Measurements from ENCODE around the gene CSTB.

CSTB gene

GRCh38 chr21:43774163-43774562, 1.9 kb downstream of the CSTB start:
- peaks cover 6% of the 10 kb centered on the region; the same call in 1 of the 2 replicates for H3F3A ChIP-seq (ENCODE audit: low read depth)

GRCh38 chr21:43772425-43772821, 3.7 kb downstream of the CSTB start:
- no peak overlapping the region for H3K4me3 ChIP-seq (ENCODE audit: low read length, poor library complexity, severe bottlenecking)
- H3K9me3 ChIP-seq (ENCODE audit: insufficient read depth, low read depth, low read length) = no peaks in the 10 kb centered on the region

More at GRCh38 chr21:43774163-43774562, 1.9 kb downstream of the CSTB start:
- Histone ChIP-seq H3K9me3 (ENCODE audit: insufficient read depth, low read depth, low read length) (no peaks in the 10 kb centered on the region), H3K36me3 (ENCODE audit: insufficient read depth, low read length) (peaks cover 11% of the 10 kb centered on the region; the same call in 1 of the 2 replicates), H4K20me1 (ENCODE audit: insufficient read depth, low read length, poor library complexity, severe bottlenecking) (peaks cover 22% of the 10 kb centered on the region), H3K79me2 (ENCODE audit: insufficient read depth, low read length) (peaks cover 41% of the 10 kb centered on the region), H3K27me3 (ENCODE audit: insufficient read depth, low read length, poor library complexity, severe bottlenecking) (no peaks in the 10 kb centered on the region), H3K4me1 (ENCODE audit: insufficient read depth, low read length, poor library complexity, severe bottlenecking) (peaks cover 31% of the 10 kb centered on the region), H3K4me3 (ENCODE audit: low read length, poor library complexity, severe bottlenecking) (peak overlapping the region; percentile 81), H3K4me2 (ENCODE audit: low read depth, low read length, poor library complexity, severe bottlenecking) (peak overlapping the region; percentile 88), H3K9ac (ENCODE audit: low read depth, low read length, poor library complexity, severe bottlenecking) (peak overlapping the region; percentile 82), H2AFZ (ENCODE audit: low read length) (no peak overlapping the region), H3K9me2 (replicated peaks; ENCODE audit: low read depth, low read length) (no peaks in the 10 kb centered on the region)
- TF ChIP-seq EZH2phosphoT487 (IDR thresholded peaks at IDR 0.05; ENCODE audit: borderline replicate concordance) (no peak), CTCF (conservative IDR thresholded peaks at IDR 0.05; ENCODE audit: low read length) (no peak)

GRCh38 chr21:43771698-43772424, 4.2 kb downstream of the CSTB start:
- H2AFZ ChIP-seq (ENCODE audit: low read length) = no peak overlapping the region
- H3K9ac ChIP-seq (ENCODE audit: low read depth, low read length, poor library complexity, severe bottlenecking) = no peak overlapping the region
- no peak for TF ChIP-seq EZH2phosphoT487 (IDR thresholded peaks at IDR 0.05; ENCODE audit: borderline replicate concordance)
- TF ChIP-seq CTCF (conservative IDR thresholded peaks at IDR 0.05; ENCODE audit: low read length) = no peak
- peaks cover 11% of the 10 kb centered on the region for H3K4me1 ChIP-seq (ENCODE audit: insufficient read depth, low read length, poor library complexity, severe bottlenecking)
- no peak overlapping the region for H3K4me2 ChIP-seq (ENCODE audit: low read depth, low read length, poor library complexity, severe bottlenecking)
- no peaks in the 10 kb centered on the region for H3F3A ChIP-seq (ENCODE audit: low read depth)
- peaks cover 11% of the 10 kb centered on the region; the same call in 1 of the 2 replicates for H3K36me3 ChIP-seq (ENCODE audit: insufficient read depth, low read length)
- peaks cover 31% of the 10 kb centered on the region for H3K79me2 ChIP-seq (ENCODE audit: insufficient read depth, low read length)
- H3K9me3 ChIP-seq (ENCODE audit: insufficient read depth, low read depth, low read length) = no peaks in the 10 kb centered on the region
- H3K9me2 ChIP-seq (replicated peaks; ENCODE audit: low read depth, low read length) = no peaks in the 10 kb centered on the region
- peaks cover 22% of the 10 kb centered on the region for H4K20me1 ChIP-seq (ENCODE audit: insufficient read depth, low read length, poor library complexity, severe bottlenecking)
- no peak overlapping the region for H3K4me3 ChIP-seq (ENCODE audit: low read length, poor library complexity, severe bottlenecking)
- H3K27me3 ChIP-seq (ENCODE audit: insufficient read depth, low read length, poor library complexity, severe bottlenecking) = no peaks in the 10 kb centered on the region

More at GRCh38 chr21:43772425-43772821, 3.7 kb downstream of the CSTB start:
- H4K20me1 ChIP-seq (ENCODE audit: insufficient read depth, low read length, poor library complexity, severe bottlenecking) = peaks cover 22% of the 10 kb centered on the region
- TF ChIP-seq EZH2phosphoT487 (IDR thresholded peaks at IDR 0.05; ENCODE audit: borderline replicate concordance) (no peak), CTCF (conservative IDR thresholded peaks at IDR 0.05; ENCODE audit: low read length) (no peak)
- H3F3A ChIP-seq (ENCODE audit: low read depth) = no peaks in the 10 kb centered on the region
- H3K27me3 ChIP-seq (ENCODE audit: insufficient read depth, low read length, poor library complexity, severe bottlenecking) = no peaks in the 10 kb centered on the region
- peaks cover 14% of the 10 kb centered on the region for H3K4me1 ChIP-seq (ENCODE audit: insufficient read depth, low read length, poor library complexity, severe bottlenecking)
- peaks cover 33% of the 10 kb centered on the region for H3K79me2 ChIP-seq (ENCODE audit: insufficient read depth, low read length)
- no peak overlapping the region for H2AFZ ChIP-seq (ENCODE audit: low read length)
- peaks cover 11% of the 10 kb centered on the region; the same call in 1 of the 2 replicates for H3K36me3 ChIP-seq (ENCODE audit: insufficient read depth, low read length)
- H3K9ac ChIP-seq (ENCODE audit: low read depth, low read length, poor library complexity, severe bottlenecking) = no peak overlapping the region
- no peaks in the 10 kb centered on the region for H3K9me2 ChIP-seq (replicated peaks; ENCODE audit: low read depth, low read length)
- no peak overlapping the region for H3K4me2 ChIP-seq (ENCODE audit: low read depth, low read length, poor library complexity, severe bottlenecking)

Data from Loucy (cell line).